ENCODE data around the gene MOCS3. TPM values are rescaled to one million over a fixed set of nuclear protein-coding genes. Genes with fewer than 3 reads are reported as not detected.

The MOCS3 gene
- total RNA-seq, 1 donor from 2014 or later: 5.6 TPM

DNA sequence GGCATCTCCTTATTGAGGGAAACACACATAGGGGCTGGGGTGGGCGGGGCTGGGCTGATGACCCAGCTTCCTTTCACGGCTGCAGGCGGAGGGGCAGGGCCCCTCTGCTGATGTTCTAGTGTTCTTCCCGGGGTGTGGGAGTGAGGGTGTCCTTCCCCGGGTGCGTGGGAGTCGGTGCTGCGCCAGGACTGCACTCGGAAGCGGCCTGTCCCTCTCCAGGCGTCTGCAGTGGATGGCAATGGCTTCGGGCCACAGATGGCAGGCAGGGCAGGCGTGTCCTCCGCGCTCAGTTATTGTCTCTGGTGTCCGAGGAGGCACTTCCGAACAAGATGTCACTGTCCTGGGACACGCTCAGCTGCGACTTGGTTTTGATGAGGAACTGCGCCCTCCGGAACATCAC, 45.1 kb downstream of the MOCS3 start:
- no peak overlapping the region for H3K27ac ChIP-seq
- no peak overlapping the region for H2AFZ ChIP-seq (replicated peaks)
- peak overlapping the region; percentile 60 for H3K4me2 ChIP-seq
- H3F3A ChIP-seq (ENCODE audit: low read depth): no peaks in the 10 kb centered on the region
- Mint-ChIP-seq H3K27me3 (ENCODE audit: insufficient read depth, low read depth) (peaks cover 8% of the 10 kb centered on the region), H3K4me3 (no peak overlapping the region), H3K9me3 (no peaks in the 10 kb centered on the region), H3K27ac (peak overlapping the region; percentile 65), H3K36me3 (peaks cover 5% of the 10 kb centered on the region), H3K4me1 (peaks cover 34% of the 10 kb centered on the region)
- DNase-seq (ENCODE audit: low spot score): no peak
- H3K9ac ChIP-seq: no peak overlapping the region
- no peaks in the 10 kb centered on the region for H3K36me3 ChIP-seq
- no peaks in the 10 kb centered on the region for H4K20me1 ChIP-seq (ENCODE audit: low read depth)
- no peak overlapping the region for H3K4me3 ChIP-seq
- peaks cover 12% of the 10 kb centered on the region for H3K4me1 ChIP-seq
- no peaks in the 10 kb centered on the region for H3K9me3 ChIP-seq (ENCODE audit: low read depth)
- H3K27me3 ChIP-seq: no peaks in the 10 kb centered on the region
- no peak for TF ChIP-seq EZH2 (IDR thresholded peaks at IDR 0.05)
- no peak for TF ChIP-seq EZH2phosphoT487 (IDR thresholded peaks at IDR 0.05)
- TF ChIP-seq, protein P1, sequence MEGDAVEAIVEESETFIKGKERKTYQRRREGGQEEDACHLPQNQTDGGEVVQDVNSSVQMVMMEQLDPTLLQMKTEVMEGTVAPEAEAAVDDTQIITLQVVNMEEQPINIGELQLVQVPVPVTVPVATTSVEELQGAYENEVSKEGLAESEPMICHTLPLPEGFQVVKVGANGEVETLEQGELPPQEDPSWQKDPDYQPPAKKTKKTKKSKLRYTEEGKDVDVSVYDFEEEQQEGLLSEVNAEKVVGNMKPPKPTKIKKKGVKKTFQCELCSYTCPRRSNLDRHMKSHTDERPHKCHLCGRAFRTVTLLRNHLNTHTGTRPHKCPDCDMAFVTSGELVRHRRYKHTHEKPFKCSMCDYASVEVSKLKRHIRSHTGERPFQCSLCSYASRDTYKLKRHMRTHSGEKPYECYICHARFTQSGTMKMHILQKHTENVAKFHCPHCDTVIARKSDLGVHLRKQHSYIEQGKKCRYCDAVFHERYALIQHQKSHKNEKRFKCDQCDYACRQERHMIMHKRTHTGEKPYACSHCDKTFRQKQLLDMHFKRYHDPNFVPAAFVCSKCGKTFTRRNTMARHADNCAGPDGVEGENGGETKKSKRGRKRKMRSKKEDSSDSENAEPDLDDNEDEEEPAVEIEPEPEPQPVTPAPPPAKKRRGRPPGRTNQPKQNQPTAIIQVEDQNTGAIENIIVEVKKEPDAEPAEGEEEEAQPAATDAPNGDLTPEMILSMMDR (IDR thresholded peaks at IDR 0.05): no peak
- no peaks in the 10 kb centered on the region for H3K79me2 ChIP-seq (ENCODE audit: low read depth)

DNA sequence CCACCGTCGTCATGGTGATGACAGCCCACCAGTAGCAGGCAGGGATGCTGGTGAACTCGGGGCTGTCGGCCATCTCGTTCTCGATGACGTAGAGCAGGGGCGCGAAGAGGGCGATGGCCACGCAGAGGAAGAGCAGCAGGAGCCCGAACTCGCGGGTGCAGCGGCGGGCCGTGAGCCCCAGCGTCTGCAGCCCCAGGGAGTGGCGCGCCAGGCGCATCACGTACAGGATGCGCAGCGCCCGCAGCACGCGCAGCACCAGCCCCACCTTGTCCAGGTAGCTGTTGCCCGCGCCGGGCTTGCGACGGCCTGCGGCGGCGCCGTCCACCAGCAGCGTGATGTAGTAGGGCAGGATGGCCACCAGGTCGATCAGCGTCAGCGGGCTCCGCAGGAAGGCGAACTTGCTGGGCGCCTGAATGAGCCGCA, 45.7 kb downstream of the MOCS3 start:
- H3F3A ChIP-seq (ENCODE audit: low read depth): no peaks in the 10 kb centered on the region
- no peaks in the 10 kb centered on the region for H3K79me2 ChIP-seq (ENCODE audit: low read depth)
- H4K20me1 ChIP-seq (ENCODE audit: low read depth): no peaks in the 10 kb centered on the region
- Mint-ChIP-seq H3K36me3 (peaks cover 8% of the 10 kb centered on the region), H3K27me3 (ENCODE audit: insufficient read depth, low read depth) (peaks cover 5% of the 10 kb centered on the region), H3K27ac (no peak overlapping the region), H3K9me3 (no peaks in the 10 kb centered on the region), H3K4me3 (no peak overlapping the region), H3K4me1 (peaks cover 34% of the 10 kb centered on the region)
- H3K4me3 ChIP-seq: no peak overlapping the region
- H3K36me3 ChIP-seq: no peaks in the 10 kb centered on the region
- H3K27ac ChIP-seq: no peak overlapping the region
- no peak overlapping the region for H2AFZ ChIP-seq (replicated peaks)
- no peak for DNase-seq (ENCODE audit: low spot score)
- peaks cover 12% of the 10 kb centered on the region for H3K4me1 ChIP-seq
- no peaks in the 10 kb centered on the region for H3K9me3 ChIP-seq (ENCODE audit: low read depth)
- no peak overlapping the region for H3K9ac ChIP-seq
- no peak for TF ChIP-seq EZH2phosphoT487 (IDR thresholded peaks at IDR 0.05)
- TF ChIP-seq, protein P1 (IDR thresholded peaks at IDR 0.05): no peak
- no peak for TF ChIP-seq EZH2 (IDR thresholded peaks at IDR 0.05)
- H3K27me3 ChIP-seq: no peaks in the 10 kb centered on the region
- H3K4me2 ChIP-seq: no peak overlapping the region

DNA sequence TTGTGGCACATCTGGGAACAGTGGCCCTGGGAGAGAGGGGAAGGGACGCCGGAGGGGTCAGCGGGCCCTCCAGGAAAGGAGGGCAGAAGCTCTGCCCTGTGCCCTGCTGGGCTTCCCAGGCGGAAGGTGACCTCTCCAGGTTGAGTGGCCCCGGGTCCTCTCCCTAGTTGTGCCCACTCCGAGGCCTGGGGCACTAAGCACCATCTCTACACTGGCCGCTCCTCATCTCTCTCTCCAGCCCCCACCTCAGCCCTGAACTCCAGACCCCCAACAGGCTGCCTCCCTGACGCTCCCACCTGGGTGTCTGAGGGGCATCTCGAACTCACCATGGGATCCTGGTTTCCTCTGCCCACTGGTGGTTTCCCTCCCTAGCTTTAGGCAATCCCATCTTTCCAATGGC, 46.2 kb downstream of the MOCS3 start:
- no peaks in the 10 kb centered on the region for H3K36me3 ChIP-seq
- no peak overlapping the region for H3K27ac ChIP-seq
- Mint-ChIP-seq H3K4me1 (peaks cover 34% of the 10 kb centered on the region), H3K4me3 (no peak overlapping the region), H3K27me3 (ENCODE audit: insufficient read depth, low read depth) (peaks cover 4% of the 10 kb centered on the region), H3K9me3 (no peaks in the 10 kb centered on the region), H3K27ac (peak overlapping the region; percentile 62), H3K36me3 (peaks cover 8% of the 10 kb centered on the region)
- DNase-seq (ENCODE audit: low spot score): no peak
- H3K4me2 ChIP-seq: no peak overlapping the region
- no peak overlapping the region for H2AFZ ChIP-seq (replicated peaks)
- H3K79me2 ChIP-seq (ENCODE audit: low read depth): no peaks in the 10 kb centered on the region
- no peak overlapping the region for H3K4me3 ChIP-seq
- H4K20me1 ChIP-seq (ENCODE audit: low read depth): no peaks in the 10 kb centered on the region
- peaks cover 12% of the 10 kb centered on the region for H3K4me1 ChIP-seq
- no peak overlapping the region for H3K9ac ChIP-seq
- TF ChIP-seq EZH2phosphoT487 (IDR thresholded peaks at IDR 0.05): no peak
- TF ChIP-seq EZH2 (IDR thresholded peaks at IDR 0.05): no peak
- TF ChIP-seq, protein P1 (IDR thresholded peaks at IDR 0.05): no peak
- no peaks in the 10 kb centered on the region for H3F3A ChIP-seq (ENCODE audit: low read depth)
- H3K9me3 ChIP-seq (ENCODE audit: low read depth): no peaks in the 10 kb centered on the region
- H3K27me3 ChIP-seq: no peaks in the 10 kb centered on the region

Data from neural progenitor cell (in vitro differentiated cells).